Muscle layer of duodenum (tissue), 2 donors: ENCODE data around the gene INAVA.

Source experiments
- H3K27ac ChIP-seq: one replicate; pipeline ENCODE4 v1.7.0; 2013; ENCODE audit warnings: mild to moderate bottlenecking, low read length
- H3K27me3 ChIP-seq: one replicate; pipeline ENCODE4 v1.7.0; 2013; ENCODE audit warnings: low read depth, mild to moderate bottlenecking, control low read depth, low read length
- H3K36me3 ChIP-seq, 2 donors: one replicate each; pipeline ENCODE4 v1.7.0; 2013; ENCODE audit warnings: low read length in 2 of 2, control low read depth in 1 of 2, mild to moderate bottlenecking in 1 of 2; ENCODE audit not compliant: insufficient read depth in 2 of 2, control insufficient read depth in 1 of 2
- H3K4me1 ChIP-seq, 2 donors: one replicate each; pipeline ENCODE4 v1.7.0; 2013; ENCODE audit warnings: low read length in 2 of 2, mild to moderate bottlenecking in 2 of 2, control low read depth in 1 of 2, moderate library complexity in 1 of 2; ENCODE audit not compliant: insufficient read depth in 2 of 2, control insufficient read depth in 1 of 2
- H3K4me3 ChIP-seq, 2 donors: one replicate each; pipeline ENCODE4 v1.7.0; 2013; ENCODE audit warnings: low read length in 2 of 2, low read depth in 1 of 2, mild to moderate bottlenecking in 1 of 2
- H3K9me3 ChIP-seq, 2 donors: one replicate each; pipeline ENCODE4 v1.7.0; 2013; ENCODE audit warnings: low read length in 2 of 2, control low read depth in 1 of 2, mild to moderate bottlenecking in 1 of 2; ENCODE audit not compliant: control insufficient read depth in 1 of 2
- donor health status: healthy.

Gene INAVA

GRCh38 chr1:200892546-200892945 is 2.2 kb upstream of the INAVA start:
- H3K4me1 ChIP-seq: peaks cover 0 to 19% of the 10 kb centered on the region in 2 donors
- no peak overlapping the region for H3K27ac ChIP-seq
- no peaks in the 10 kb centered on the region for H3K27me3 ChIP-seq
- H3K9me3 ChIP-seq: no peaks in the 10 kb centered on the region
- H3K36me3 ChIP-seq: no peaks in the 10 kb centered on the region
- H3K4me3 ChIP-seq: no peak overlapping the region

- Histone ChIP-seq H3K9me3 (no peaks in the 10 kb centered on the region), H3K27ac (peak overlapping the region; percentile 93), H3K4me3 (no peak overlapping the region), H3K36me3 (no peaks in the 10 kb centered on the region), H3K27me3 (no peaks in the 10 kb centered on the region), H3K4me1 (peaks cover 0 to 16% of the 10 kb centered on the region in 2 donors)
These were observed 1.7 kb upstream of the INAVA start for GRCh38 chr1:200892958-200893357.

- Histone ChIP-seq H3K4me1 (peaks cover 0 to 11% of the 10 kb centered on the region in 2 donors), H3K27ac (peak overlapping the region; percentile 93), H3K4me3 (no peak overlapping the region), H3K27me3 (no peaks in the 10 kb centered on the region), H3K9me3 (no peaks in the 10 kb centered on the region), H3K36me3 (no peaks in the 10 kb centered on the region)
These were observed 1.2 kb upstream of the INAVA start for GRCh38 chr1:200893411-200893901.

GRCh38 chr1:200895443-200895789 is 716 bp downstream of the INAVA start:
- peak overlapping the region; percentile 93 for H3K27ac ChIP-seq
- H3K27me3 ChIP-seq: no peaks in the 10 kb centered on the region
- H3K9me3 ChIP-seq: no peaks in the 10 kb centered on the region
- peaks cover 0 to 11% of the 10 kb centered on the region in 2 donors for H3K4me1 ChIP-seq
- H3K4me3 ChIP-seq: peak overlapping the region in 1 of 2 donors; percentile 65
- H3K36me3 ChIP-seq: peaks cover 0 to 3% of the 10 kb centered on the region in 2 donors

GRCh38 chr1:200895801-200896530 is 1.3 kb downstream of the INAVA start:
- H3K4me3 ChIP-seq: peak overlapping the region in 1 of 2 donors; percentile 65
- no peaks in the 10 kb centered on the region for H3K9me3 ChIP-seq
- peaks cover 0 to 3% of the 10 kb centered on the region in 2 donors for H3K36me3 ChIP-seq
- peak overlapping the region; percentile 93 for H3K27ac ChIP-seq
- no peaks in the 10 kb centered on the region for H3K27me3 ChIP-seq
- peaks cover 0 to 9% of the 10 kb centered on the region in 2 donors for H3K4me1 ChIP-seq

GRCh38 chr1:200896531-200897196 is 2.0 kb downstream of the INAVA start:
- peaks cover 0 to 3% of the 10 kb centered on the region in 2 donors for H3K36me3 ChIP-seq
- H3K27ac ChIP-seq: peak overlapping the region; percentile 74
- H3K4me1 ChIP-seq: peaks cover 0 to 2% of the 10 kb centered on the region in 2 donors
- no peaks in the 10 kb centered on the region for H3K9me3 ChIP-seq
- H3K4me3 ChIP-seq: peak overlapping the region in 1 of 2 donors; percentile 15
- no peaks in the 10 kb centered on the region for H3K27me3 ChIP-seq

- H3K36me3 ChIP-seq: peaks cover 0 to 3% of the 10 kb centered on the region in 2 donors
- no peaks in the 10 kb centered on the region for H3K4me1 ChIP-seq
- peak overlapping the region in 1 of 2 donors; percentile 15 for H3K4me3 ChIP-seq
- no peaks in the 10 kb centered on the region for H3K9me3 ChIP-seq
- H3K27me3 ChIP-seq: no peaks in the 10 kb centered on the region
- peak overlapping the region; percentile 62 for H3K27ac ChIP-seq
These were observed 2.6 kb downstream of the INAVA start for GRCh38 chr1:200897259-200897658.

GRCh38 chr1:200899015-200899386 is 4.3 kb downstream of the INAVA start:
- Histone ChIP-seq H3K4me1 (no peaks in the 10 kb centered on the region), H3K4me3 (no peak overlapping the region), H3K9me3 (no peaks in the 10 kb centered on the region), H3K36me3 (peaks cover 0 to 3% of the 10 kb centered on the region in 2 donors), H3K27me3 (no peaks in the 10 kb centered on the region), H3K27ac (no peak overlapping the region)

GRCh38 chr1:200899451-200899915 is 4.8 kb downstream of the INAVA start:
- Histone ChIP-seq H3K4me3 (no peak overlapping the region), H3K9me3 (no peaks in the 10 kb centered on the region), H3K27ac (no peak overlapping the region), H3K36me3 (peaks cover 0 to 3% of the 10 kb centered on the region in 2 donors), H3K4me1 (no peaks in the 10 kb centered on the region), H3K27me3 (no peaks in the 10 kb centered on the region)

GRCh38 chr1:200899954-200900867 is 5.5 kb downstream of the INAVA start:
- Histone ChIP-seq H3K27ac (no peak overlapping the region), H3K9me3 (no peaks in the 10 kb centered on the region), H3K27me3 (no peaks in the 10 kb centered on the region), H3K36me3 (peaks cover 0 to 3% of the 10 kb centered on the region in 2 donors), H3K4me3 (no peak overlapping the region), H3K4me1 (no peaks in the 10 kb centered on the region)

- Histone ChIP-seq H3K36me3 (peaks cover 0 to 3% of the 10 kb centered on the region in 2 donors), H3K4me3 (no peak overlapping the region), H3K9me3 (no peaks in the 10 kb centered on the region), H3K27me3 (no peaks in the 10 kb centered on the region), H3K27ac (no peak overlapping the region), H3K4me1 (no peaks in the 10 kb centered on the region)
These were observed 6.2 kb downstream of the INAVA start for GRCh38 chr1:200900877-200901276.
